HL-60 (cell line): ENCODE measurements around the gene TEX29.

Experiments
- CTCF ChIP-seq: IDR thresholded peaks from one replicate; pipeline ENCODE4 v1.5.1; 2011; ENCODE audit warnings: low read length, control low read depth, inconsistent platforms; ENCODE audit not compliant: insufficient read depth
- POLR2AphosphoS5 ChIP-seq: IDR thresholded peaks from 2 replicates; pipeline ENCODE4 v1.6.1; 2012; ENCODE audit warnings: low read depth
- REST ChIP-seq: IDR thresholded peaks from 2 replicates; pipeline ENCODE4 v1.6.1; 2012; ENCODE audit warnings: low read depth; ENCODE audit not compliant: insufficient replicate concordance

GRCh38 chr13:111314852-111315251 lies 5.6 kb upstream of the TEX29 start:
- TF ChIP-seq REST = no peak
- no peak for TF ChIP-seq POLR2AphosphoS5
- TF ChIP-seq CTCF = no peak
